HG02943 (cell line): ENCODE measurements around the gene KLHL29.

Experiments used
- ATAC-seq: cut with Tn5 transposase; IDR thresholded peaks from one replicate; pipeline ENCODE4 v1.9.1; 2021; ENCODE audit warnings: mild to moderate bottlenecking, low read depth, moderate library complexity; ENCODE audit not compliant: unreplicated experiment

KLHL29 gene

DNA sequence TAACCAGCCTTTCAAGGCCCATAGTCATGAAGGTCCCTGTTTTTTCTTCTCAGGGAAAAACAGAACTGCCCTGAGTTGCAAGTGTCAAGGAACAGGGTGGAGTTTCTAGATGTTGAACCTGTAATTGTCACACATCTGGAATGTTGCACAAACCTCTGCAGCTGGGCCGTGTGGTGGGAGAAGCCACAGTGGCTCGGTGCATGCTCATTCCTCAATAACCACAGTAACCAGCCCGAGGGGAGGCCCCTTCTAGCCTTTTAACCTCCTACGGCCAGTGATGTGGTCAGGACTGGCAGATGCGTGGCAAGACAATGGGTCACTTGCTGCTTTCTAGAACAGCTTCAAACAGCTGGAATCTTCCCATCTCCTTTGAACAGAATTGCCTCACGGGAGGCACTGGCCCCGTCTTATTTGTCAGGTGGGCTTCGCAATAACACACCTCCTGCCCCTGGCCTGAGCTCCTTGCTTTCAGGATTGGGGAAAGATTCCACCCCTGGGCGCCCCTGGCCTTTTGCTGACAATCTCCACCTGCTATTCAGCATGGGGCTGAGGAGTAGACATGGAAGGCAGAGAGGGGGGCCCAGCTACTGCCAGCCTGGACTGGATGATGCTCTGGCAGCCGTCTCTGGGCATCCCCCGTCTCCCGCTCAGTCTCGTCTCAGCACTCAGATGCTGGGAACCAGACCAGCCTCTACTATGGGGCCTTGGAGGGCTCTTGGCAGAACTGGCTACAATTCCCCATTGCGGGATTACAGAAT lies 102.9 kb downstream of the KLHL29 start:
- no peak for ATAC-seq

- no peak for ATAC-seq
Observed at GRCh38 chr2:23488584-23488983, 103.6 kb downstream of the KLHL29 start.

GRCh38 chr2:23489471-23490322 lies 104.7 kb downstream of the KLHL29 start:
- ATAC-seq = no peak

DNA sequence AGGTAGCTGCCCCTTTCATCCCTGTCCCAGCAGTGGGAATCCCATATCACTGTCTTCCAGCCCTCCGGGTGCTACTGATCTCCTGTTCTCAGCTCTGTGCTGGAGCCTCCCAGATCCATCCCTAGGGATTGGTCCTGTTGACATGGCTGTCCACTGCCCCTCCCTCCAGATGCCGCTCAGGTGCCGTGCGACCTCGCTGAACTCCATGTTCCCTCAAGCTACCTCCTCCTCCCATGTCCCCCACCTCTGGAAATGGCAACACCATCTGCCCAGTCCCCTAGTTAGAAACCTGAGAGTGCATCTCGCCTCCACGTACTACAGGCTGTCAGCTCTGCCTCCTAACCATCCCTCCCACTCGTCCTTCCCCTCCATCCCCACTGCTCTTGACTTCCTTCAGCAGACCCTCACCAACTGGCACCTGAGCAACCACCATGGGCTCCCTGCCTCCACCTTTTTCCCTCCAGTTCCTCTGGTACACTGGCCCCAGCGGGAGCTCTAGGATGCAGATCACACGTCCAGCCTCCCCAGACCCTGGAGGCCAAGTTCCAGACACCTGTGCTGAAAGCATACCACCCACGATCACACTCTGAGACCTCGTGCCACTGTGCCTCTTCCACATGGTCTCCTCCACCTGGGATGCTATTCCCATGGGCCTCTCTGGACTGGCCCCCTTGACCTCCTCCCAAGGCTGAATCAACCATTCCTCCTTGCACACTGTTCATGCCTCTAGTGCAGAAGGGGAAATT lies 106.8 kb downstream of the KLHL29 start:
- no peak for ATAC-seq

DNA sequence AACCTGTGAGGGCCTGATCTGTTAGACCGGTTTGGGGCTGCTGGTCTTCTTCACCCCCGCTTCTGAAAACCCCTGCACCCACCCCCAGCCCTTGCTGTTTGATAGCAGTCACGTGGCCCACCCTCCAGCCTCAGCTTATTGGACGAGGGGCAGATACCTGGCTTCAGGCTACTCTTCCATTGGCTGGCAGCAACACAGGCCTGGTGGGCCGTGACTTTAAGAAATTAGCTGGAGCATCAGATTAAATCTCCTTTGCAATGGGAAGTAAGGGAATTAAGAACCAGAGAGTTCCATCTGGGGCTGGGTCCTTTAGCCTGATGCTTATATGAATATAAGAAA lies 107.3 kb downstream of the KLHL29 start:
- no peak for ATAC-seq

DNA sequence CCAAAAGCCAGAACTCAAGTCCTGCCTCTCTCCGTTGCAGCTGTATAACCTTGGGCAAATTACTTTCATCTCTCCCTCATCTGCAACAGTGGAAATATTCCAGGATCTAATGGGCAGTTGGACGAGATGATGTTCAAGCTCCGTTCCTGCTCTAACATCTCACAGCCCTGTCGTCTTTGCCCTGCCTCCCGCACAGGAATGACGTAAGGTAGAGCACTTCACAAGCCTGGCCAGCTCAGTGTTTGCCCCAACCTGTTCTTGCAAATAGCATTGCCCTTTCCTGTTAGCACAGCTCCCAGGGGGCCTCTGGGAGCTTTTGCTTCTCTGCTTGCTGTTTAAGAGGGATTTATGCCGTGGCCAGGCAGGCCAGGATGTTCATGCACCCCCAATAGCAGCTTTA lies 107.9 kb downstream of the KLHL29 start:
- no peak for ATAC-seq

- no peak for ATAC-seq
Observed at GRCh38 chr2:23493846-23494245, 108.9 kb downstream of the KLHL29 start.

GRCh38 chr2:23494286-23494685 lies 109.3 kb downstream of the KLHL29 start:
- no peak for ATAC-seq

- no peak for ATAC-seq
Observed at GRCh38 chr2:23495661-23496114, 110.7 kb downstream of the KLHL29 start.

- no peak for ATAC-seq
Observed at GRCh38 chr2:23496456-23496855, 111.5 kb downstream of the KLHL29 start.

DNA sequence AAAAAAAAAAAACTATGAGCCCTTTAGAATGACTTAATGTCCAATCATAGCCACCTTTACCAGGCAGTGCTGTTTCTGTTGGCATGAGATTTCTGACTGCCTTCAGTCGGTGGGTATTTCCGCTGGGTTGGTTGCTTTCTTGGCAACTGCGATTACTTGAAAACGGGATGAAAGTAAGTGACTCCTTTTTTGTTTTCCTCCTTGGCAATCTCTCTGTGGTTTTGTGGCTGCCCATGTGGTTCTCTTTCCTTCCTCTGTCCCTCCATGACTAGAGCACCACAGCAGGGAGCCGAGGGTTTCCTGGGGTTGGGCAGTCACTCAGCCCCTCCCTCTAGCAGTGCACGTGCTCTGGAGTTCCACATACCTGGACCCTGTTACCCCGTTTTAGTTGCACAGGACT lies 112.1 kb downstream of the KLHL29 start:
- ATAC-seq = no peak

GRCh38 chr2:23497536-23497935 lies 112.6 kb downstream of the KLHL29 start:
- no peak for ATAC-seq

DNA sequence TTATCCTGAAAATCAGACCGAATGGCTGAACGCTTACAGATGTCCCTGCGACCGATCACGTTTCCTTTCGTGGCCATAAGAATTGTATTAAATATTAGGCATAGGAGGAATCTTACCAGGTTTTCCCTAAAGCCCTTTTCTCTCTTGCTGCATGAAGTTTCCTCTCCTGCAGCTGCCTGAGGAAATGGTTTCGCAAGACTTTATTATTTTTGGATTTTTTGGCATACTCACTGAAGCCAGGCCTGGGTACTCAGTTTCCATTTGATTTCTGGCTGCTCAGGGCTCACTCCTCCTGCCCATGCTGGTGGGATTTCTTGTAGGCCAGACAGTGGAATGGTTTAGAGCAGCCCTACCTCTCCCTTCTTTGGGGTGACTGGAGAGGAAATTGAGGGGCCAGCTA lies 114.0 kb downstream of the KLHL29 start:
- no peak for ATAC-seq

- ATAC-seq = no peak
Observed at GRCh38 chr2:23499439-23499838, 114.5 kb downstream of the KLHL29 start.

- ATAC-seq = no peak
Observed at GRCh38 chr2:23500836-23501235, 115.9 kb downstream of the KLHL29 start.

- ATAC-seq = no peak
Observed at GRCh38 chr2:23502096-23502495, 117.1 kb downstream of the KLHL29 start.

- no peak for ATAC-seq
Observed at GRCh38 chr2:23503097-23503496, 118.1 kb downstream of the KLHL29 start.

DNA sequence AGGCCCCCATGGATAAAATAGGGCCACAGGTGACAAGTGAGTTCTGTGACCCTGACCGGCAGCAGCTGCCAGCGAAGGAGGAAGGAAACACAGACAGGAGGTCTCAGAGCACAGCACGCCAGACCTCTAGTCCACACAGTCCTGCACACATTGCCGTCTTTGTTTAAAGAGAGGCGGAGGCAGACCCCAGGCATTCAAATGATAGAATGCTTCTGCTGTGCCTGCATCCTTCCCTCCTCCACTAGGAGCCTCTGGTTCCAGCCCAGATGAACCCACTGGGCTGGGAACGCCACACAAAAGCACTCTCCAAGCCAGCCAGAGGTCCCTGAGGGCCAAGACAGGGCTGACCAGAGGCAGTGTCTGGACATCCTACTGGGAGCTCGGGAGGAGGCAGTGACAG lies 118.7 kb downstream of the KLHL29 start:
- ATAC-seq = no peak

- ATAC-seq = no peak
Observed at GRCh38 chr2:23504591-23504990, 119.6 kb downstream of the KLHL29 start.

GRCh38 chr2:23505218-23505983 lies 120.4 kb downstream of the KLHL29 start:
- no peak for ATAC-seq
